IMR-90 (cell line): Measurements from ENCODE around the gene CCDC177. TPM values are rescaled to one million over a fixed set of nuclear protein-coding genes. Genes with fewer than 3 reads are reported as not detected.

Source experiments
- ATAC-seq: fragments of 200-7000 bp; cut with Tn5 transposase; 2 replicates; pipeline ENCODE4 v1.9.1; 2020; ENCODE audit warnings: low read depth, mild to moderate bottlenecking, moderate library complexity
- BruUV-seq: library from RNA; stranded (reverse); fragments of 400-500 nt; replicated peaks from 2 replicates; lab custom pipeline; 2021; lab: Mats Ljungman, UMichigan
- CTCF ChIA-PET: fragments of 300-600 bp; formaldehyde crosslinking; extraction: SDS; loops from one replicate; lab custom pipeline; 2021; ENCODE audit warnings: antibody characterized with exemption; lab: Yijun Ruan, JAX
- POLR2A ChIA-PET: fragments of 300-600 bp; sonication (Branson Sonifier 250); formaldehyde crosslinking; loops from one replicate; lab custom pipeline; 2022; ENCODE audit warnings: antibody characterized with exemption; ENCODE audit not compliant: unreplicated experiment; lab: Charles Lee
- DNase-seq: peaks from one replicate; pipeline ENCODE4 v3.0.0; 2013
- H2AFZ ChIP-seq: replicated peaks from 2 replicates; pipeline ENCODE3; 2013; ENCODE audit warnings: low read length, mild to moderate bottlenecking; ENCODE audit not compliant: poor library complexity
- H2AK5ac ChIP-seq: 2 replicates; pipeline ENCODE4 v1.6.1; 2013; ENCODE audit warnings: low read depth, low read length, inconsistent platforms
- H2AK9ac ChIP-seq: replicated peaks from 2 replicates; pipeline ENCODE3; 2013; ENCODE audit warnings: mild to moderate bottlenecking, low read depth, low read length, moderate library complexity; ENCODE audit not compliant: poor library complexity
- H2BK120ac ChIP-seq: 2 replicates; pipeline ENCODE4 v1.6.1; 2013; ENCODE audit warnings: low read depth, low read length, inconsistent platforms
- H2BK15ac ChIP-seq: 3 replicates; pipeline ENCODE4 v1.6.1; 2013; ENCODE audit warnings: low read depth, low read length, inconsistent platforms
- H2BK20ac ChIP-seq: 2 replicates; pipeline ENCODE4 v1.6.1; 2013; ENCODE audit warnings: low read depth, mild to moderate bottlenecking, inconsistent platforms, low read length, moderate library complexity
- H2BK5ac ChIP-seq: 2 replicates; pipeline ENCODE4 v1.6.1; 2013; ENCODE audit warnings: mild to moderate bottlenecking, low read depth, low read length, inconsistent platforms; ENCODE audit not compliant: poor library complexity, severe bottlenecking
- H3K14ac ChIP-seq: replicated peaks from 2 replicates; pipeline ENCODE4 v1.6.1; 2013; ENCODE audit warnings: low read depth, low read length, inconsistent platforms
- H3K18ac ChIP-seq: 2 replicates; pipeline ENCODE4 v1.6.1; 2013; ENCODE audit warnings: low read depth, low read length, control low read depth
- H3K23ac ChIP-seq: 2 replicates; pipeline ENCODE4 v1.6.1; 2013; ENCODE audit warnings: low read depth, low read length, inconsistent platforms
- H3K27ac ChIP-seq: 2 replicates; pipeline ENCODE4 v1.5.1; 2013; ENCODE audit warnings: mild to moderate bottlenecking, control low read depth, low read length; ENCODE audit not compliant: insufficient read depth
- H3K27me3 ChIP-seq: 2 replicates; pipeline ENCODE4 v1.6.1; 2013; ENCODE audit warnings: low read length; ENCODE audit not compliant: control insufficient read depth, insufficient read depth
- H3K36me3 ChIP-seq: 2 replicates; pipeline ENCODE4 v1.6.1; 2013; ENCODE audit warnings: low read length, mixed read lengths; ENCODE audit not compliant: control insufficient read depth, insufficient read depth
- H3K4ac ChIP-seq: 2 replicates; pipeline ENCODE4 v1.6.1; 2013; ENCODE audit warnings: low read depth, low read length, inconsistent platforms
- H3K4me1 ChIP-seq: 2 replicates; pipeline ENCODE4 v1.6.1; 2013; ENCODE audit warnings: low read length, mixed read lengths; ENCODE audit not compliant: control insufficient read depth, insufficient read depth
- H3K4me2 ChIP-seq: 2 replicates; pipeline ENCODE4 v1.6.1; 2013; ENCODE audit warnings: low read depth, mild to moderate bottlenecking, control low read depth, low read length, moderate library complexity
- H3K4me3 ChIP-seq: 2 replicates; pipeline ENCODE4 v1.5.1; 2013; ENCODE audit warnings: low read depth, mild to moderate bottlenecking, control low read depth, low read length, moderate library complexity; ENCODE audit not compliant: insufficient read depth
- H3K56ac ChIP-seq: 2 replicates; pipeline ENCODE4 v1.6.1; 2013; ENCODE audit warnings: low read length, inconsistent platforms; ENCODE audit not compliant: insufficient read depth; ENCODE audit errors: extremely low read depth
- H3K79me1 ChIP-seq, 2 experiments: 2 replicates each; pipeline ENCODE4 v1.6.1; 2013; ENCODE audit warnings: low read length in 2 of 2, inconsistent platforms in 1 of 2, low read depth in 1 of 2
- H3K9ac ChIP-seq: 2 replicates; pipeline ENCODE4 v1.6.1; 2013; ENCODE audit warnings: low read depth, low read length, control low read depth
- H3K9me1 ChIP-seq: 2 replicates; pipeline ENCODE4 v1.6.1; 2013; ENCODE audit warnings: low read length, inconsistent platforms; ENCODE audit not compliant: insufficient read depth
- H3K9me3 ChIP-seq: 2 replicates; pipeline ENCODE4 v1.6.1; 2013; ENCODE audit warnings: low read length; ENCODE audit not compliant: control insufficient read depth, insufficient read depth
- H4K20me1 ChIP-seq: 2 replicates; pipeline ENCODE4 v1.6.1; 2013; ENCODE audit warnings: low read length, inconsistent platforms; ENCODE audit not compliant: insufficient read depth
- H4K5ac ChIP-seq: 2 replicates; pipeline ENCODE4 v1.6.1; 2013; ENCODE audit warnings: mild to moderate bottlenecking, low read depth, low read length, control low read depth
- H4K8ac ChIP-seq, 2 experiments: 2 replicates each; pipeline ENCODE4 v1.6.1; 2013; ENCODE audit warnings: low read depth in 2 of 2, low read length in 2 of 2, control low read depth in 1 of 2, inconsistent platforms in 1 of 2
- H4K91ac ChIP-seq: 2 replicates; pipeline ENCODE4 v1.6.1; 2013; ENCODE audit warnings: low read depth, low read length, inconsistent platforms; ENCODE audit not compliant: insufficient read depth
- BHLHE40 ChIP-seq: fragments of 150-350 bp; IDR thresholded peaks from 2 replicates; pipeline ENCODE4 v1.6.1; 2016; ENCODE audit warnings: mild to moderate bottlenecking, low read depth, low read length
- CEBPB ChIP-seq: IDR thresholded peaks from 2 replicates; pipeline ENCODE4 v1.6.1; 2012; ENCODE audit warnings: low read depth, low read length, improper control_type of control experiment
- FOS ChIP-seq: fragments of 150-350 bp; IDR thresholded peaks from 2 replicates; pipeline ENCODE4 v1.6.1; 2016; ENCODE audit warnings: low read depth, low read length
- MAFK ChIP-seq: IDR thresholded peaks from 2 replicates; pipeline ENCODE4 v1.6.1; 2012; ENCODE audit warnings: low read depth, low read length, improper control_type of control experiment
- MXI1 ChIP-seq: IDR thresholded peaks from 2 replicates; pipeline ENCODE4 v1.6.1; 2012; ENCODE audit warnings: low read depth, mild to moderate bottlenecking, low read length, moderate library complexity, borderline replicate concordance
- NFE2L2 ChIP-seq: fragments of 150-350 bp; IDR thresholded peaks from 2 replicates; pipeline ENCODE4 v1.6.1; 2016; ENCODE audit warnings: low read depth, mild to moderate bottlenecking, low read length
- POLR2A ChIP-seq: IDR thresholded peaks from 2 replicates; pipeline ENCODE4 v1.6.1; 2012; ENCODE audit warnings: mild to moderate bottlenecking, low read depth, low read length
- RCOR1 ChIP-seq: IDR thresholded peaks from 2 replicates; pipeline ENCODE4 v1.6.1; 2012; ENCODE audit warnings: mild to moderate bottlenecking, low read length, improper control_type of control experiment; ENCODE audit not compliant: insufficient replicate concordance
- WGBS, 2 experiments: methylation state at CpG; one replicate each; pipeline versions ENCODE4 v1.1.5 to v1.1.7; 2013; ENCODE audit warnings: missing lambda C conversion rate in 2 of 2; ENCODE audit not compliant: insufficient read length in 1 of 2; ENCODE audit errors: extremely low coverage in 2 of 2; 5-methylcytosine and 5-hydroxymethylcytosine counted together
- dilution Hi-C: fragments of 300-500 bp; cut with HindIII; formaldehyde crosslinking; loops from one replicate; pipeline ENCODE4 v1.14.3; 2018; ENCODE audit warnings: low sequenced_read_pairs; ENCODE audit not compliant: unreplicated experiment
- in situ Hi-C: fragments of 300-500 bp; cut with MboI; formaldehyde crosslinking; loops from 3 replicates; pipeline ENCODE4 v1.14.3; 2019; ENCODE audit warnings: low sequenced_read_pairs, inconsistent platforms, mixed read lengths
- intact Hi-C: fragments of 100-400 bp; cut with micrococcal nuclease; formaldehyde crosslinking; loops from 2 replicates; pipeline ENCODE4 v1.10.0; 2022
- polyA plus RNA-seq, 3 experiments: library from polyadenylated mRNA; depleted of rRNA; stranded (reverse); fragments of >200 nt; gene quantifications; 2 replicates each; pipeline ENCODE4 v1.2.3, GENCODE V29; 2012; ENCODE audit warnings: low replicate concordance in 1 of 3
- total RNA-seq: library from RNA; depleted of rRNA; stranded (reverse); fragments of >200 nt; gene quantifications from 2 replicates; pipeline ENCODE4 v1.2.3, GENCODE V29; 2012

The CCDC177 gene
- total and polyA plus RNA-seq, 2 of the 4 experiments (the other 2 are of a cell fraction): not detected

DNA sequence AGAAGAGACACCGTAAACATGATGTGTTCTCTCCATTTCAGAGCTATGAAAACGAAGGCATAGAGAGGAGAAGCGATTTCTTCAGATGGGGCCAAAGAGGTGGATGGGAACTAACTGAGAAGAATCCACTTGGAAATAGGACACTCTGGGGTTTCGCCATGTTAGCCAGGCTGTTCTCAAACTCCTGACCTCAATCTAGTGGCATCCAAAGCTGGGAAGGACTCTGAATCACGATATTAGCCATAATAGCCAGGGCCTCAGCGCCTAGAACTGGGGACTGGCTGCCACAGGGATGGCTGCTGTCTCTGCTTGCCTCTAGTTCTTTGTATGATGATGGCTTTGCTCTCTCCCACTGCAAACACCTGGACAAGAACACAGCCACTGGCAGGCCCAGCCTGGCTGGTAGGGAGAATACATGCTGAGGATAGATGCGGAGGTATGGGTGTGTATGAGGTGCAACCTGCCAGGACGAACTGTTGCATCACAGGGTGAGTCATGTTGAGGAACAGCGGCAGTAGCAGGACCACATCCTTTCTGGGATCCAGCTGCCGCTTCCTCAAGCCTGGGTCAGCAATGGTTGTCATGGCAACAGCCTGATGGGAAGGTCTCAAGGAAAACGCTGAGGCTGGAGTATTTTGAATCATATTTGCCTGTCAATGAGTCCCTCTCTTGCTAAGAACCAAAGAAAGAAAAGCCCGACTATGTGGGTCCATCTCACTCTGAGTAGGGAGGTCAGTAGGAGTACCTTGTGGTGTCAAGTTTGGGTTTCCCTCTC, 31.1 kb downstream of the CCDC177 start:
- Histone ChIP-seq H4K20me1 (no peaks in the 10 kb centered on the region), H3K4me3 (no peak overlapping the region), H2AFZ (peak overlapping the region; percentile 46), H3K9me3 (peaks cover 5% of the 10 kb centered on the region; the same call in 1 of the 2 replicates), H3K56ac (no peak overlapping the region), H2AK5ac (no peak overlapping the region), H2BK15ac (no peak overlapping the region), H2AK9ac (no peak overlapping the region), H4K91ac (no peak overlapping the region), H3K4me1 (no peaks in the 10 kb centered on the region), H4K5ac (no peak overlapping the region), H3K23ac (no peak overlapping the region), H3K18ac (no peak overlapping the region), H3K27ac (no peak overlapping the region), H3K4me2 (no peak overlapping the region), H4K8ac (no peak overlapping the region), H3K9ac (no peak overlapping the region), H2BK120ac (no peak overlapping the region), H2BK5ac (no peak overlapping the region), H3K79me1 (no peaks in the 10 kb centered on the region), H3K4ac (no peak overlapping the region), H3K27me3 (peaks cover 20% of the 10 kb centered on the region), H3K14ac (no peak overlapping the region), H2BK20ac (no peak overlapping the region), H3K36me3 (no peaks in the 10 kb centered on the region), H3K9me1 (no peaks in the 10 kb centered on the region)
- DNase-seq (peak; percentile 93), ATAC-seq (peak; percentile 59)
- WGBS, 2 experiments: 7% methylated on average over 3 of the region's 12 CpGs; no CpG with 5 or more reads in 1 of the 2 experiments
- BruUV-seq: no TSS peak
- in situ Hi-C loops: no loop called here
- dilution Hi-C loops: no loop called here
- CTCF ChIA-PET: no interaction called here
- POLR2A ChIA-PET: no interaction called here
- TF ChIP-seq RCOR1 (no peak), BHLHE40 (no peak), CEBPB (peak; percentile 98), MXI1 (no peak), POLR2A (no peak), FOS (peak; percentile 60; the same call in 1 of the 2 replicates), MAFK (peak; percentile 66), NFE2L2 (no peak)
- intact Hi-C loops: no loop called here
